GM19397 (cell line): ENCODE results near the gene VSIG4.

ENCODE experiments used
- ATAC-seq: cut with Tn5 transposase; IDR thresholded peaks from one replicate; pipeline ENCODE4 v1.9.1; 2021; ENCODE audit warnings: mild to moderate bottlenecking, moderate library complexity; ENCODE audit not compliant: unreplicated experiment

VSIG4 gene

DNA sequence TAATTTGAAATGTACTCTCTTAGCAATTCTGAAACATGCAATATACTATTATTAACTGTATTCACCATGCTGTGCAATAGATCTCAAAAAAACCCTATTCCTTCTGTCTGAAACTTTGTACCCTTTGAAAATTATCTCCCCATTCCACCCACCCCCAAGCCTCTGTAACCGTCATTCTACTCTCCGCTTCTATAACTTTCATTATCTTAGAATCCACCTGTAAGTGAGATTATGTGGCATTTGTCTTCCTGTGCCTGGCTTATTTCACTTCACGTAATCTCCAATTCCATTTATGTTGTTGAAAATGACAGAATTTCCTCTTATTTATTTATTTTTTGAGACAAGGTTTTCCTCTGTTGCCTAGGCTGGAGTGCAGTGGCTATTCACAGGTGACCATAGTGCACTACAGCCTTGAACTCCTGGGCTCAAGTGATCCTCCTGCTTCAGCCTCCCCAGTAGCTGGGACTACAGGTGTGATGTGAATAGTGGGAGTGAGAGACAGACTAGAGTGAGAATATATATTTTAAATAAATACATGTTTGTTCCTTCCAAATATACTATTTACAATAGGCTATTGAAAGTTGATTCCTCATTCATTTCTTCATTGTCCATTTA, 30.5 kb downstream of the VSIG4 start:
- no peak for ATAC-seq

DNA sequence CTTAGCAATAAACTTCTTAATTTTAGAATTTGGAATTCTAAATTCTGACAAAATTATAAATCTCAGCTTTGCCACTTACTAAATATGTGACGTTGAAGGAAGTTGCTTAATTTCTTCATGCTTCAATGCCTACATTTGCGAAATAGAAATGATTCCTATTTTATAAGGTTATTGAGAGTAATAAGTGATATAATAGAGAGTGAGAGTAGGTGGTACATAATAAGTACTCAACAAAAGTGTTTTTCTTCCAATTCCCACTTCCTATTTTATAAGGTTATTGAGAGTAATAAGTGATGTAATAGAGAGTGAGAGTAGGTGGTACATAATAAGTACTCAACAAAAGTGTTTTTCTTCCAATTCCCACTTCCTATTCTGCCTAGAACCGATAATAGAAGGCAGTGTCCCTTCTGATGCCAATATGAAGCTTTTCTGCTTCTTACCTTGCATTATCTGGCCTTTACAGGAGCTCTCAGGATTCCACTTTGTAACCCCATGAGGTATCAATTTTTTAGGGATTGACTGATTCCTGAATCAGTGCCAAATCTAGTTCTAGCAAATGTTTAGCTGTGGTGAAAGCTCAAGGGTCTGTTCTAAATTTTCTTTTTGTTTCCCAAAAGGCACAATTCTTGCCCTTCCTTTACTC, 31.4 kb downstream of the VSIG4 start:
- ATAC-seq, result no peak

DNA sequence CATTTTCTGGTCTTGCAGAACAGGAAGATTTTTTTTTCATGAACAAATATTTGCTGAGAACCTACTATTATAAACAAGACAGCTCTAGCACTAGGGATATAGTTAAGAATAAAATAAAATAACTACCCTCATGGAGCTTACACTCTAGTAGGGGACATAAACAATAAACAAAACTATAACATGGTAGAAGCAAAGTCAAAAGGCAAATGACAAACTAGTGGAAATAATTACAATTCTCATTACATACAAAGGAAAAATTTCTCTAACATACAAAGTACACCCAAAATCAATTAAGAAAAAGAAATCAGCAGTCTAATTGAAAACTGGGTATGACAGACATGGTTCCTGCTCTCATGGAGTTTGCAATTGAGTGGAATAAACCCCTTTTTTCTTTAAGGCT, 32.0 kb downstream of the VSIG4 start:
- ATAC-seq, result no peak

DNA sequence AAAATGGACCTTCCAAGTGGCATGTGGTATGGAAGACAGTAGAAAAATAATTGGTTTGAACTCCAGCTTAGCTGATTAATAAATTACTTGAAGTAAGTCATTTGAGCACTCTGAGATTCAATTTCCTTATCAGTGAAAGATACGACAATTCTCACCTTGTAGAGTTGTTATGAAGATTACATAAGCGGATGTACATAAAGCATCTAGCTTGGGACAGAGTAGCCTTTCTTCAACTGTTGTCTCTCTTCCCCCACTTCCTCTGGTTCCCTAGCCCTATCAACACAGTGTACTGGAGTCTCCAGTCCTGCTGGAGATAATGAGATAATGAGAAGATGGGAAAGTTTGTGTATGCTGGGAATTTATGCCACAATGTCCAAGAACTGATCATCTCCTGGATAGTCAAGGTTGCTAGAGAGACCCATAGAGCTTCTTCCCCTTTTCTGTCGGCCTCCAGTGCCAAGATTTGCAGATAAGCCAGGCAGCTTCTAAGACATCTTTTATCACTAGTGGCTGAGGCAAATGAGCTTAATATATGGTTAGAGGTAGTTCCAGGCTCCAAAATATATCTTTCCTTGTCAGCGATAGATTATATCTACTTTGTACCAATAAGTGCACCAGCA, 33.9 kb downstream of the VSIG4 start:
- no peak for ATAC-seq

DNA sequence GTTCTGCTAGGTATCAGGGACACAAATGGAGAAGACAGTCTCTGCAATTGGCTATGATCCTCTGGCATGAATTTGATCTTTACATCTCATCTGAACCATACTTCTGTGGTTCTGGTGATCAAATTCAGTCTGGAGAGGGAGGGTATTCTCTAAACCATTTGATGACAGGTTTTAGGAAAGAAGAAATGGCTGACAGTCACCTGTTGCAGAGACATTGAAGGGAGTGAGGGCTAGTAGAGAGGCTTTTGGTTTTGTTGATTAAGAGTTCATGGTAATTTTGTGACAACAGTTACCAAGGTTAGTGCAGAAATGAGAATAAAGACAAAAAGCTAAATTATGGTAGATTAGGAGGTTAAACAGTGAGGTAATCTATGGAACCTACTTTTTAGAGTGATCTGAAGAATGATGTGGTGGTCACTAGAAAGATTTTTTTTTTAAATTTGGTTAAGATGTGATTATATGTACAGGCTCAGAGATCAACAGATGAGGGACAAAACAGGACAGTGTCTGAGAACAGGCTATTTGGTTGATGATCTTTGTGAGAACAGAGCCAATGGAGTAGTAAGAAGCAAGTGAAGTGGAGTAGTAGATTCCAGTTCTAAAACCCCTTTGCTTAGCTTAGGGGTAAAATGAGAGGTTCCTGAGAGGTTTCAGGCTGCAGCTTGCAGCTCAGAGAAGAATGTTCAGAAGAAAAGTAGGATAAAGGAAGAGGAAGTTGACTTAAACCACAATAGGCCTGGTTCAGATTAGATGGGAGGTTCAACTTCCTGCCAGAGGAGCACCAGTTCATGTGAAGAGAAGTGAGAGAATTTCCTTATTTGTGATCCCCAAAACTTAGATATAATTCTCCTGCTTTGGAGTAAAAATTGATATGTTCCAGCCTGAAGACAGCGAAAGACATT, 34.7 kb downstream of the VSIG4 start:
- no peak for ATAC-seq

DNA sequence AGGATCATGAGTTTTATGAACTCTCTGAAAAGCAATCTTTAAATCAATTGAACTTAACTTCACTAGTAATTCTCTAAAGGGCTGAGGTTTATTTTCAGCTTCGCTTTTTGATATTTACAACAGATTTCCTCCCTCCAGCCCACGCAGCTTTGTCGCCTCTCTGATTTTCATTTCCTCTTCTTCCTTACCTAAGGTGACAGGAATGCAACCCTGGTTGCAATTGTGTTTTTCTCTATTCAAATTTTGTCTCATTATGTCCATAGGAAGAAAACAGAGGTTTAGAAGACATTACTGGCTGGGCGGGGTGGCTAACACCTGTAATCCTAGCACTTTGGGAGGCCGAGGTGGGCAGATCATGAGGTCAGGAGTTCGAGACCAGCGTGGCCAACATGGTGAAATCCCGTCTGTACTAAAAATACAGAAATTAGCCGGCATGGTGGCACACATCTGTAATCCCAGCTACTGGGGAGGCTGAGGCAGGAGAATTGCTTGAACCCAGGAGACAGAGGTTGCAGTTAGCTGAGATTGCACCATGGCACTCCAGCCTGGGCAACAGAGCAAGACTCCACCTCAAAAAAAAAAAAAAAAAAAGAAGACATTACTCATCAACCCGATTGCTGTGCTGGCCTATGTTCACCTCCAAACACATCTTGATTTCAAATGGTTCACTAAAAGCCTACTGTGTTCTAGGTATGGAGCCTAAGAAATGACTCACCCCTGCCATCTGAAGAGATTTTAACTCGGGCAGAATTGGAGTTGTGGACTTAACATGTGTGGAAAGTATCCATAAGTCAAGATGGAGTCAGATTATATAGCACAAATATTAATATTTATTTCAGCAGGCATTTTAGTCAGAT, 36.8 kb downstream of the VSIG4 start:
- no peak for ATAC-seq

DNA sequence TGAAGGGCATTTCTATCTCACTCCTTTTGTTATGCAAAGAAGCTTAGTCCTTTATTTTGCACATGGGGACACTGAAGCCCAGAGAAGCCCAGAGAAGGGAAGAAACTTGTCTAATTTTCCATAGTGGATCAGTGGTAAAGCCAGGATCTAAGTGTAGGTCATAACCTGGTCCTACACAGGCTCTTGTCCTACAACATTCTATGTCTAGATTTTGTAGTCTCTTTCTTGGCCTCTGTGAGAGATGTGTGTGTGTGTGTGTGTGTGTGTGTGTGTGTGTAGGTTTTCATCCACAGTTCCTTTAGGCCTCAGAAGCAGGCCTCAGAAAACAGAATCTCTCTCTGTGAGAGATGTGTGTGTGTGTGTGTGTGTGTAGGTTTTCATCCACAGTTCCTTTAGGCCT, 38.3 kb downstream of the VSIG4 start:
- no peak for ATAC-seq

DNA sequence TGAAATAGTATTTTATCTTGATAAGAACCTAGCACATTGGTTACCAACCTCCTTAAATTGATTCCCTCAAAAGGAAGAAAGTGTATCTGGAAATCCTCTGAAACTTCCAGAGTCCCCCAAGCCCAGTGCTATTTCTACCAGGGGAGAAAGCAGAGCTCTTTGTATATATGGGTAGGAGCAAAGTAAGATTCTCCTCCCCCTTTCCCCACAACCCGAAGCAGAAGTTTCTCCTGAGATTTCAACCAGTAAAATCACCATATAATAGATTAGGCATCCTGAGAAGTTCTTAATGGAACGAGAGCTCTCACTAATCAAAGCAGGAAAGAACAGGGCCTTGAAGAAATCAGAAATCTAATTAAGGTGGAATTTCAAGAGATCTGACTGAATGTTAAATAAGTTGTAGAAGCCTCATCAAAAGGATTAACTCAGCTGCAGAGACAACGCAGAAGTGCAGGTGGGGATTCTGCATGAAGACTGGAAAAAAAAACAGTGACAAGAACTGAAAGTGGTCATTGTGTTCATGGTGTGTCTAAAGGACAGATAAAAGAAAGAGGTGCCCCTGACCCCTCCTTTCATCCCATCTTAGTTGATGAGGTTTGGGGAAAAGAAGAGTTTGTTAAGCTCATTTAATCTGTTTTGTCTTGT, 39.1 kb downstream of the VSIG4 start:
- no peak for ATAC-seq

DNA sequence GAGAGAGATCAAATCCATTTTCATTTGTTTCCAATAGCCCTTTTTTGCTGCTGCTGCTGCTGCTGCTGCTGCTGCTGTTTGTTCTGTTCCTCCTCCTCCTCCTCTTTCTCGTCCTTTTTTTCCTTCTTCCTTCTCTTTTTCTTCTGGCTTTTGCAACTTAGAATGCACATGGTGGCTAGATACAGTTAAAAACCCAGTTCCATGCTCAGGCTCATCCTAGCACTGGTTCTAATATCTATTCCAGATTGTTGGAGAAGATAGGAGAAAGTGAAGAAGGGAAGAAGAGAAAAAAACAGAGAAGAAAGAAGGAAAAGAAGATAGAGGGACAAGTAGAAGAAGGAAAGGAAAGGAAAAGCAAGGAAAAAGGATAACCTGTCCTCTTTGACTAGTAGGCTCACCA, 39.7 kb downstream of the VSIG4 start:
- ATAC-seq, result no peak

DNA sequence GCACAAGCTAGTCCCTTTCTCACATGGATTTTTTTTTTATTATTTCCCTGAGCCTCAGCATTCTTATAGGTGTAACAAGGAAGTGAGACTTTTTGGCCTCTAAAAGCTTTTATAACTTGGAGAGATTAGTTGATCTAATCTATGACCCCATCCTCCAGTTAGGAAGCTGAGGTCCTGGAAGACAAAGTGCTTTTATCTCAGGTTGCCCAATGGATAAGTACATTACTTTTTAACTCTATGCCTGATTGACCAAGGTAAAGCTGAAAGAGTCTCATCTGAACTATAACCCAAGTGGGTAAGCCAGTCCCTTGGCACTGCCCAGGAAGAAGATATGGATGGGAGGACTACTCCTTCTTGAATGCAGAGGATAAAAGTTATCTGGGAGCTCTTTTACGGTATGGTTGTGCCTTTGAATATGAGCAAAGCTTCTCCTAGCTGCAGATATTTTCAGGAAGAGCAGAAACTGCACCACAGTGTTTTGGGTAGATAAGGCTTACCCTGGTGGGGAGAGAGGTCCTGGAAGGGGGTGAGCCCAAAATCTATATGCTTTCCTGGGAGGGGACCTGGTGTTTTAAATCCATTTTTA, 40.2 kb downstream of the VSIG4 start:
- no peak for ATAC-seq

DNA sequence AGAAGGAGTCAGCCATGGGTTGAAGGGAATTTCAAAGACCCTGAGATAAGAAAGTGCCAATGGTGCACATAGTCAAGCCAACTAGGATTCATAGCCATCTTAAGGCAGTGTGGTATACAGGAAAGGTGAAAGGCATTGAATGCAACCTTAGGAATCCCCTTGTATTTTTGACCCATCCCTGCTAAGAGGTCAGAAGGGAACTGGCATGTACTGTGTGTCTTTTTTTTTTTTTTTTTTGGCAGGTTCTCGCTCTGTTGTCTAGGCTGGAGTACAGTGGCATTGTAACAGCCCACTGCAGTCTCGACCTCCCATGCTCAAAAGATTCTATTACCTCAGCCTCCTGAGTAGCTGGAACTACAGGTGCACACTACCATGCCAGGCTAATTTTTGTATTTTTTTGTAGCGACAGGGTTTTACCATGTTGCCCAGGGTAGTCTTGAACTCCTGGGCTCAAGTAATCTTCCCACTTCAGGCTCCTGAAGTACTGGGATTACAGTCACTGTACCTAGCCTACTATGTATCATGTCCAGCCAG, 40.8 kb downstream of the VSIG4 start:
- ATAC-seq, result no peak

DNA sequence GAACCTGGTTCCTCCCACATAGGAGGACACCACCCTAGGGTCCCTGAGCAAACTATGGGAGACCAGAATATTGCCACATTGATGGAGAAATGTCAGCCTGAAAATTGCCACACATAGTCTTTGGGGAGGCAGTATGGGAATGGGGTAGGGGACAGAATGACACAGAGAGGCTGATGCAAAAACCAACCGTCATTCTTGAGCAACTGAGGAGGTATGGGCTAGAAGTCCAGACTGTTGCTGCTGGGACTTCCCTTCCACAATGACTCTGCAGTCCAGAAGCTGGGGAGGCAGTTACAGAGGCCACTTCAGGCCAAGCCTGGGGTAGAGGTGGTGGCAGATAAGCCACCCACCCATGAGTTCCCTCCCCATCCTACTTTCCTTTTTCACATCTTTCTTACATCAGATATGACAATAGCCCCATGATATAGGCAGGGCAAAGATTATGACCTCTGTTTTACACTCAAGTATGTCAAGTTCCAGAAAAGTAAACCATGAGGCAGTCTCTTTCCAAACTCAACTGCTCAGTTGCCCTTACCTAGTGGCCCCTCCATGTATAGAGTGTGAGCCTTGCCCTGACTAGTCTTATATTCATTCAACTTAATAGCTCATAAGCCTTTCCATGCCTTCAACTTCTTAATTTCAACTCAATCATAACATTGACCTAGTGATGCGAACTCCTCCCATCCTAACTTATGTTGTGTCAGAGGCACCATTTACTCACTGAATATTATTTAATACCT, 41.7 kb downstream of the VSIG4 start:
- ATAC-seq, result no peak

DNA sequence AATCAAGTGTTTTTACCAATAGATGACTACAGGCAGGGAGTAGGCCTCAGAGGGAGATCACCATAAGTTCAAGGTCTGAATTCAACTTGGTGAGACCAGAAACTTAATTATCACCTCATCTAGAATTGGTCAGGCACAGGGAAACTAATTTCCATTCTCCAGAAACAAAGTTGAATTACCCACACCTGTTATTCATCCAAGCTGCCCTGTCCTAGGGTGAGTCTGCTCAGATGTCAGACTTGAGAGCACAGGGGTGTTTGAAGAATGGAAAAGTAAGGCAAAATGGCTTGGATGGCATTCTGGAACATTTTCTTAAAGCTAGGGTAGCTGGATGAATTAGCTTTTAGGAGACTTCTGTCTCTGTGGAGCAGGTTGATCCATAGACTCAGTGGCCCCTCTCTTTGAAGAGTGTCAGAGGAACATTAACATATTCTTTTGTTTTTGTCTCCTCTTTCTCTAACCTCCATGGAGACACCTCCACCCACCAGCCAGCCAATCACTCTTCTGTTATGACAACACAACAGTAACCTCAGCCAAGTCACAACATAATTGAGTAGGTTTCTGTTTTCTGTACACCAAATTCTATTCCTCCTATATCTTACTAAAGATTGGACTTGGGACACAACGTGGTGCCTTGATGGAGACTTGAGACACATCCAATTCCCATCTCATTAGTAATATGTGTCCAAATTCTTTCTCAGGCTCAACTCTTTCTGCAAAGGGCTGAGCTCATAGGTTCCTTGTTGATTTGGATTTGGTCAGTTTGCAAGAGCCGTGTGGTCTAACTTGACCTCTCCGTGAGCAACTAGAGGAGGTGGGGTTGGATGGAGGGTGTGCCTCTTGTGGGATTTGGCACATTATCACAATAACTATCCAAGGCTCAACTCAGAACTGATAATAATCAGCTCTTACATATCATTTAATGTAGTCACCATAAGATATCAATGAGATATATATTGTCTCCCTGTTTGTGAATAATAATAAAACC, 45.1 kb downstream of the VSIG4 start:
- no peak for ATAC-seq

DNA sequence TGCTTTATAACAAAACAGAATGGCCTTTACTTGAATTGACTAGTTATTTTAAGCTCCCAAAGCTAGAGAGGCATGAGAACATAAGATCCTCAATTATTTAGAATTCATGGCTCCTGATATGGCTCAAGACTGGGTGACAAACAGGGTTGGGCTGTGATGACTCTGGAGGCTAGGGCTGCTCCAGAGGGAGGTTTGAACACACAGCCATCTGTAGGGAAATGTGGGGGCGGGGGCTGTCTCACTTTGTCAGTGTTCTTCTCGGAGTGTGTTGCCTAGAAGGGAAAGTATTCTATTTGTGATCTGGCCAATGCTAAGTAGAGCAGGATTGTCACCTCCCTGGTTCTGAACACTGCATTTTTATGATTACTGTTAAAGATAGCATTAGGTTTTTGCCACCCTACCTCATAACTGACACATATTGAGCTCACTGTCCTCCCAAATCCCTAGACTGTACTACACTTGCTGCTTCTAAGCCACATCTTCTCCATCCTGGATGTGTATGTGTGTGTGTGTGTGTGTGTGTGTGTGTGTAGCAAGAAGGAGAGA, 45.9 kb downstream of the VSIG4 start:
- no peak for ATAC-seq

DNA sequence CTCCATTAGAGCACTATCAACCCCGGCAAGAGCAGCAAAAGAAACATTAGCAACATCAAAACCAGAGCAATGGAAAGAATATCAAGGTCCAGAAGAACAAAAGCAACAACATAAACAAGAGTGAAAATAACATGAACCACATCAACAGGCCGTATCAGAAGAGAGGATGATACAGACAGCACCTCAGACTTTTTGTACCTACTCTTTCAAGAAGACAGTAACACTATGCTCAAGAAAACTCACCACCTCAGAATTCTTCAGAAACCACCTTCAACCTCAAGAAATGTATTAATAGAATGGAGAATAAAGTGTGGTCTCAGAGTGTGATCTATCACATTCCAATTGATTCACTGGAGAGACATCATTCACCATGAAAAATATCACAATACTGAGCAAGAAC, 46.5 kb downstream of the VSIG4 start:
- no peak for ATAC-seq

DNA sequence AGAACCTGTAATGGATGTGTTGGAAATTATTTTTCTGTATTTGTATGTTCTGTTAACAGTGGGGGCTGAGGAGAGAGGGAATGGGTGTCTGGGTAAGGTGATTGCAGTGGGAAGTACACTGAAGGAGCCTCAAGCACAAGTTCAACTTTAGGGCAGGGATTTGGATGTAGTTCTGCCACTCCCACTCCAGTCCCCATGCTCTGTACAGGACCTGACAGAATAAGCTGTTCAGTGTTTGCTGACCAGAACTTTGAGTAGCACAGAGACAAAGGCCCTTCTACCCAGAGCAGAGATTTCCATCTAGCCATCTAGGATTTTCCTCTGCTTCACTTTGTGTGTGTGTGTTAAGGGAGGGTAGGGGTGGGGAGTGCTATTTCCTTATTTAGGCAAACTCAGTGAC, 49.2 kb downstream of the VSIG4 start:
- no peak for ATAC-seq

DNA sequence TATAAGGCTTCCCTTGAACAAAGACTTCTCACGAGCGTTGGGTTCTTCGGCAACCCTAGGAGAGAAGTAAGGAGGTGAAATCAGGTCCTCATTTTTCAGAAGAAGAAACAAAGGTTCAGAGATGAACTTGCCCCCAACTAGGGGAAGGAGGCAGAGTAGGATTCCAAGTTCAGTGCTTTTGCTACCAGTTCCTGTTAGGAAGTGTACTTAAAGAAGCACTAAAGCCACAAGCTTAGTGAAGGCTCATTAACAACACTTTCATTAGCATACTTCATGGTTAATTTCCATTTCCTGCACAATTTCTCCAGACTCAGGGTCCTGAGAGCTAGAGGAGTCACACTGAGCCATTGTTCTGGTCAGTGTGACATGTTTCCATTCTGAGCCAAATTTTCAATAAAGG, 52.1 kb downstream of the VSIG4 start:
- ATAC-seq, result no peak
